Esophagus squamous epithelium (tissue), 5 donors: ENCODE data around the gene ANP32B. TPM values are rescaled to one million over a fixed set of nuclear protein-coding genes. Genes with fewer than 3 reads are reported as not detected.
"Not testable (repeated sequence)": the region's sequence is repeated elsewhere in the genome, so short reads cannot be mapped to it uniquely, and the experiment has no call there.

ENCODE experiments used
- DNase-seq: peaks from one replicate; lab custom pipeline; 2025; lab: John Stamatoyannopoulos, UW
- H3K27ac ChIP-seq, 4 donors: fragments of 200-600 bp; sonication (generic); one replicate each; pipeline ENCODE4 v1.5.1; 2016 to 2019; ENCODE audit warnings: mild to moderate bottlenecking in 1 of 4
- H3K27me3 ChIP-seq, 4 donors: fragments of 200-600 bp; sonication (generic); 1 replicate in 3 of 4; 2 replicates in 1 of 4; pipeline versions ENCODE4 v1.5.1 to v1.6.0; 2017 to 2021; ENCODE audit warnings: antibody characterized with exemption in 1 of 4
- H3K36me3 ChIP-seq, 3 donors: fragments of 200-600 bp; sonication (generic); one replicate each; pipeline ENCODE4 v1.5.1; 2016 to 2019
- H3K4me1 ChIP-seq, 3 donors: fragments of 200-600 bp; sonication (generic); one replicate each; pipeline ENCODE4 v1.5.1; 2017 to 2019
- H3K4me3 ChIP-seq, 4 donors: fragments of 200-600 bp; sonication (generic); 1 replicate in 3 of 4; 2 replicates in 1 of 4; pipeline ENCODE4 v1.5.1; 2016 to 2019; ENCODE audit warnings: mild to moderate bottlenecking in 2 of 4, moderate library complexity in 1 of 4
- H3K9me3 ChIP-seq, 3 donors: fragments of 200-600 bp; sonication (generic); one replicate each; pipeline ENCODE4 v1.5.1; 2016 to 2019
- POLR2A ChIP-seq, 4 donors: fragments of 450-650 bp; IDR thresholded peaks; one replicate each; pipeline ENCODE4 v1.6.1; 2017; ENCODE audit warnings: antibody characterized with exemption in 4 of 4, mild to moderate bottlenecking in 4 of 4, moderate library complexity in 3 of 4
- WGBS, 2 donors: methylation state at CpG; one replicate each; pipeline ENCODE4 v1.1.5; 2018; 5-methylcytosine and 5-hydroxymethylcytosine counted together
- intact Hi-C: fragments of 100-400 bp; cut with DNase I; formaldehyde crosslinking; loops from one replicate; pipeline ENCODE4 v1.15.0; 2022
- total RNA-seq, 4 donors: library from RNA; depleted of rRNA; stranded (reverse); fragments of >200 nt; gene quantifications; one replicate each; pipeline ENCODE4 v1.1.0, GENCODE V29; 2016
- TF ChIP-seq, protein P1 (sequence below), 6 experiments: fragments of 450-650 bp in 4 of 6; fragments of 200-600 bp in 2 of 6; sonication (generic) in 2 of 6; IDR thresholded peaks; one replicate each; pipeline ENCODE4 v1.5.1; 2016 to 2019; ENCODE audit warnings: antibody characterized with exemption in 6 of 6, mild to moderate bottlenecking in 4 of 6, moderate library complexity in 4 of 6
- donor health status: DM: yes; HTN: yes; CAD: no.

Gene ANP32B
- total RNA-seq, 4 donors from 2014 or later = 21.9 to 41.8 (median 28.4) TPM

DNA sequence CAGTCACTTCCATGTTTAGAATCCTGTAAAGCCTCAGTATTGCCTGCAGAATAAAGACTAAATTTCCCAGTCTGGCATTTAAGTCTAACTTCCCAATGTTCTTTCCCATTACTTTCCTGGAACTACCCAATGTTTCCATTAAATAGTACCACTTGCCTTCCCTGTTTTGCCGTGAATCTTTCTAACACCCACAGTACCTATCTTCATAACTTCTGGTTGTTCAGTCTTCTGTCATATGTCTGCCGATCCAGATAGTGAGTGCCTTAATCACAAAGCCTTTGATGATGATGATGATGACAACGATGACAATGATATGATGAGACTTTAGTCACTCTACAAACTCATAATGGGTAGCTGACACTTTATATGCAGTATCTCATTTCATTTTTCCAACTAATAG is 38.5 kb upstream of the ANP32B start:
- Histone ChIP-seq H3K4me1 (no peaks in the 10 kb centered on the region), H3K27ac (no peak overlapping the region), H3K27me3 (peaks cover 0 to 33% (median 0%) of the 10 kb centered on the region in 4 donors), H3K36me3 (no peaks in the 10 kb centered on the region), H3K4me3 (no peak overlapping the region), H3K9me3 (no peaks in the 10 kb centered on the region)
- TF ChIP-seq, protein P1, sequence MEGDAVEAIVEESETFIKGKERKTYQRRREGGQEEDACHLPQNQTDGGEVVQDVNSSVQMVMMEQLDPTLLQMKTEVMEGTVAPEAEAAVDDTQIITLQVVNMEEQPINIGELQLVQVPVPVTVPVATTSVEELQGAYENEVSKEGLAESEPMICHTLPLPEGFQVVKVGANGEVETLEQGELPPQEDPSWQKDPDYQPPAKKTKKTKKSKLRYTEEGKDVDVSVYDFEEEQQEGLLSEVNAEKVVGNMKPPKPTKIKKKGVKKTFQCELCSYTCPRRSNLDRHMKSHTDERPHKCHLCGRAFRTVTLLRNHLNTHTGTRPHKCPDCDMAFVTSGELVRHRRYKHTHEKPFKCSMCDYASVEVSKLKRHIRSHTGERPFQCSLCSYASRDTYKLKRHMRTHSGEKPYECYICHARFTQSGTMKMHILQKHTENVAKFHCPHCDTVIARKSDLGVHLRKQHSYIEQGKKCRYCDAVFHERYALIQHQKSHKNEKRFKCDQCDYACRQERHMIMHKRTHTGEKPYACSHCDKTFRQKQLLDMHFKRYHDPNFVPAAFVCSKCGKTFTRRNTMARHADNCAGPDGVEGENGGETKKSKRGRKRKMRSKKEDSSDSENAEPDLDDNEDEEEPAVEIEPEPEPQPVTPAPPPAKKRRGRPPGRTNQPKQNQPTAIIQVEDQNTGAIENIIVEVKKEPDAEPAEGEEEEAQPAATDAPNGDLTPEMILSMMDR (IDR thresholded peaks at IDR 0.05) = no peak
- TF ChIP-seq POLR2A (IDR thresholded peaks at IDR 0.05) = no peak
- intact Hi-C loops = no loop called here
- DNase-seq = no peak
- WGBS, 2 donors = 84% methylated on average over 3 of the region's 3 CpGs

DNA sequence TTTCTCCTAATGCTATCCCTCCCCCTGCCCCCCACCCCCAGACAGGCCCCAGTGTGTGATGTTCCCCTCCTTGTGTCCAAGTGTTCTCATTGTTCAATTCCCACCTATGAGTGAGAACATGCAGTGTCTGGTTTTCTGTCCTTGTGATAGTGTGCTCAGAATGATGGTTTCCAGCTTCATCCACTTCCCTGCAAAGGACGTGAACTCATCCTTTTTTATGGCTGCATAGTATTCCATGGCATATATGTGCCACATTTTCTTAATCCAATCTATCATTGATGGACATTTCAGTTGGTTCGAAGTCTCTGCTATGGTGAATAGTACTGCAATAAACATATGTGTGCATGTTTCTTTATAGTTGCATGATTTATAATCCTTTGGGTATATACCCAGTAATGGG is 37.7 kb upstream of the ANP32B start:
- not testable (repeated sequence) for H3K4me1 ChIP-seq, DNase-seq

DNA sequence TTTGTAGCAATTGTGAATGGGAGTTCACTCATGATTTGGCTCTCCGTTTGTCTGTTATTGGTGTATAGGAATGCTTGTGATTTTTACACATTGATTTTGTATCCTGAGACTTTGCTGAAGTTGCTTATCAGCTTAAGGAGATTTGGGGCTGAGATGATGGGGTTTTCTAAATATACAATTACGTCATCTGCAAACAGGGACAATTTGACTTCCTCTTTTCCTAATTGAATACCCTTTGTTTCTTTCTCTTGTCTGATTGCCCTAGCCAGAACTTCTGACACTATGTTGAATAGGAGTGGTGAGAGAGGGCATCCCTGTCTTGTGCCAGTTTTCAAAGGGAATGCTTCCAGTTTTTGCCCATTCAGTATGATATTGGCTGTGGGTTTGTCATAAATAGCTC is 36.0 kb upstream of the ANP32B start:
- H3K27ac ChIP-seq, H3K4me1 ChIP-seq, H3K36me3 ChIP-seq, intact Hi-C loops, H3K4me3 ChIP-seq, H3K9me3 ChIP-seq, DNase-seq: not testable (repeated sequence)
- peaks cover 0 to 39% (median 0%) of the 10 kb centered on the region in 4 donors for H3K27me3 ChIP-seq
- 42 to 71% methylated on average over 1 to 2 of the region's 2 CpGs for WGBS, 2 donors

More for the DNA sequence above, 37.7 kb upstream of the ANP32B start:
- H3K27ac ChIP-seq, H3K4me3 ChIP-seq, H3K36me3 ChIP-seq, intact Hi-C loops, H3K9me3 ChIP-seq: not testable (repeated sequence)
- peaks cover 0 to 29% (median 0%) of the 10 kb centered on the region in 4 donors for H3K27me3 ChIP-seq
- WGBS, 2 donors = 80 to 94% methylated on average over 2 of the region's 2 CpGs

DNA sequence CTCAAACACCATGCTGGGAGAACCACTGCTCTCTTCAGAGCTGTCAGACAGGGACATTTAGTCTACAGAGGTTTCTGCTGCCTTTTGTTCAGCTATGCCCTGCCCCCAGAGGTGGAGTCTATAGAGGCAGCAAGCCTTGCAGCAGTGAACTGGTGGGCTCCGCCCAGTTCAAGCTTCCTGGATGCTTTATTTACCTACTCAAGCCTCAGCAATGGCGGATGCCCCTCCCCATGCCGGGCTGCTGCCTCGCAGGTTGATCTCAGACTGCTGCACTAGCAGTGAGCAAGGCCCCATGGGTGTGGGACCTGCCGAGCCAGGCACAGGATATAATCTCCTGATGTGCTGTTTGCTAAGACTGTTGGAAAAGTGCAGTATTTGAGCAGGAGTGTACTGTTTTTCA is 32.3 kb upstream of the ANP32B start:
- 57% methylated on average over 4 of the region's 5 CpGs; no CpG with 5 or more reads in 1 of the 2 donors for WGBS, 2 donors
- DNase-seq, H3K4me3 ChIP-seq, intact Hi-C loops, H3K36me3 ChIP-seq, H3K27ac ChIP-seq, H3K9me3 ChIP-seq, H3K4me1 ChIP-seq: not testable (repeated sequence)
- H3K27me3 ChIP-seq = peaks cover 0 to 29% (median 0%) of the 10 kb centered on the region in 4 donors

DNA sequence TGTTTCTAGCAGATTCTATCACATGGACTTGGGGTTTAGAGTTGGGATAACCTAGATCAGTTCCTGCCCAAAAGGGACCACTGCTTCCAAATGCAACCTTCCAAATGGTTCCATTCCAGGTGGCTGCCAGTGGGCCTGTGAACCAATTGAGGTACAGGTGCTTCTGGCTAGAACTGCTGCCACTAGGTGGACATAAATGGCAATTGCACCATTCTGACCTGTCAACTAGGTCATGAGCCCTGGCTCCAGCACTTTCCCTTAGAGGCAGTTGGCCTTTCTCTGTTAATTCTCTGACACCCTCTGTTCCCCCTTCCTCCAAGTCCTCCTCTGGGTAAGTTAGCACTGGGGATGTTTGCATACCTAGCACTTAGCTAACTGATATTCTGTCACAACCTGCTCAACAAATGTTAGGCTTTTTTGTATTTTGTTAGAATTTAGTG is 28.6 kb upstream of the ANP32B start:
- no peaks in the 10 kb centered on the region for H3K4me1 ChIP-seq
- peaks cover 0 to 10% (median 0%) of the 10 kb centered on the region in 3 donors for H3K9me3 ChIP-seq
- DNase-seq = no peak
- H3K4me3 ChIP-seq = no peak overlapping the region
- H3K27me3 ChIP-seq = peaks cover 0 to 23% (median 0%) of the 10 kb centered on the region in 4 donors
- H3K36me3 ChIP-seq = no peaks in the 10 kb centered on the region
- TF ChIP-seq POLR2A (IDR thresholded peaks at IDR 0.05) = no peak
- TF ChIP-seq, protein P1 (IDR thresholded peaks at IDR 0.05) = peak; percentile 35 to 65 (median 52)
- intact Hi-C loops = no loop called here
- no peak overlapping the region for H3K27ac ChIP-seq

DNA sequence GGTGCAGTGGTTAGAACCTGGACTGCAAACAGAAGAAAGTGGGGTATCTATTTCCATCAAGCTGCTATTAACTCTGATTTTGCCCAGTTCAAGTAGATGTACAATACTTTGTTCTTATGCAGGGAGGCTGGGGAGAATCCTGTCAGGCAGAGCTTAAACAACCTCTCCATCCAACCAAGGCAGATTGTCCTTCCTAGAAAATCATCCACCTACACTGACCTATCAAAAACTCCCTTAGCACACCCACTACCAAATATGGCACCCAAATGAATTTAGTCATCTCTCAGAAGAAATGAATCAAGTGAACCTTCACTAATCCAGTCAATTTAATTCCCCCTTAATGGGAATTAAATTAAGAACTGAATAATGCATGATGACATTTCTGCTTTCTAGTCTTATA is 26.8 kb upstream of the ANP32B start:
- Histone ChIP-seq H3K4me3 (no peak overlapping the region), H3K36me3 (no peaks in the 10 kb centered on the region), H3K4me1 (no peaks in the 10 kb centered on the region), H3K27me3 (peaks cover 0 to 13% (median 0%) of the 10 kb centered on the region in 4 donors), H3K27ac (no peak overlapping the region), H3K9me3 (peaks cover 0 to 1% (median 0%) of the 10 kb centered on the region in 3 donors)
- intact Hi-C loops = no loop called here
- no peak for DNase-seq
- no peak for TF ChIP-seq POLR2A (IDR thresholded peaks at IDR 0.05)
- TF ChIP-seq, protein P1 (IDR thresholded peaks at IDR 0.05) = no peak
